ENCODE data around the gene DAZAP1. TPM values are rescaled to one million over a fixed set of nuclear protein-coding genes. Genes with fewer than 3 reads are reported as not detected.

DAZAP1 gene
- total and polyA plus RNA-seq, 8 donors = 21.4 to 124 (median 51.5) TPM

GRCh38 chr19:1446713-1447481 lies 39.5 kb downstream of the DAZAP1 start:
- WGBS, 5 donors = 3 to 11% (median 5%) methylated on average over 20 to 63 of the region's 63 CpGs
- intact Hi-C loops (cut with DNase I; ENCODE audit: low total_unique reads) = no loop called here
- H3K27me3 ChIP-seq = peaks cover 43 to 69% (median 64%) of the 10 kb centered on the region in 3 donors
- H3K4me3 ChIP-seq = peak overlapping the region in 3 of 4 donors; percentile 32 to 54 (median 36)
- H3K36me3 ChIP-seq = peaks cover 8 to 15% (median 14%) of the 10 kb centered on the region in 4 donors
- TF ChIP-seq CTCF (IDR thresholded peaks at IDR 0.05) = no peak
- TF ChIP-seq POLR2A (IDR thresholded peaks at IDR 0.05) = no peak
- no peak for TF ChIP-seq EP300 (IDR thresholded peaks at IDR 0.05)
- no peak for TF ChIP-seq POLR2AphosphoS5 (IDR thresholded peaks at IDR 0.05)
- H3K4me1 ChIP-seq = peaks cover 22 to 42% (median 34%) of the 10 kb centered on the region in 4 donors
- no peak overlapping the region for H3K27ac ChIP-seq
- H3K9me3 ChIP-seq = no peaks in the 10 kb centered on the region
- peak in 1 of 2 donors; percentile 72 for DNase-seq

GRCh38 chr19:1447504-1447903 lies 40.1 kb downstream of the DAZAP1 start:
- intact Hi-C loops (cut with DNase I; ENCODE audit: low total_unique reads) = no loop called here
- Histone ChIP-seq H3K27ac (no peak overlapping the region), H3K27me3 (peaks cover 49 to 75% (median 70%) of the 10 kb centered on the region in 3 donors), H3K36me3 (peaks cover 2 to 9% (median 8%) of the 10 kb centered on the region in 4 donors), H3K4me3 (no peak overlapping the region), H3K9me3 (no peaks in the 10 kb centered on the region), H3K4me1 (peaks cover 22 to 42% (median 35%) of the 10 kb centered on the region in 4 donors)
- WGBS, 5 donors = 7 to 29% (median 18%) methylated on average over 2 to 4 of the region's 4 CpGs
- no peak for DNase-seq
- TF ChIP-seq POLR2AphosphoS5 (IDR thresholded peaks at IDR 0.05) = no peak
- no peak for TF ChIP-seq EP300 (IDR thresholded peaks at IDR 0.05)
- TF ChIP-seq POLR2A (IDR thresholded peaks at IDR 0.05) = no peak
- no peak for TF ChIP-seq CTCF (IDR thresholded peaks at IDR 0.05)

GRCh38 chr19:1447944-1448343 lies 40.6 kb downstream of the DAZAP1 start:
- WGBS, 5 donors = 76 to 85% (median 78%) methylated on average over 9 of the region's 9 CpGs
- Histone ChIP-seq H3K27me3 (peaks cover 53 to 79% (median 75%) of the 10 kb centered on the region in 3 donors), H3K4me1 (peaks cover 22 to 47% (median 37%) of the 10 kb centered on the region in 4 donors), H3K4me3 (no peak overlapping the region), H3K36me3 (peaks cover 0 to 5% (median 4%) of the 10 kb centered on the region in 4 donors), H3K27ac (no peak overlapping the region), H3K9me3 (no peaks in the 10 kb centered on the region)
- intact Hi-C loops (cut with DNase I; ENCODE audit: low total_unique reads) = no loop called here
- TF ChIP-seq CTCF (IDR thresholded peaks at IDR 0.05) (no peak), EP300 (IDR thresholded peaks at IDR 0.05) (no peak), POLR2AphosphoS5 (IDR thresholded peaks at IDR 0.05) (no peak), POLR2A (IDR thresholded peaks at IDR 0.05) (no peak)
- no peak for DNase-seq

GRCh38 chr19:1449467-1450442 lies 42.4 kb downstream of the DAZAP1 start, which contains the start of gene APC2:
Gene APC2 (plus strand): TSS chr19:1450121. CDS start chr19:1453002, 2,881 bp downstream.
- no peak within 1 kb of the TSS for H3K27ac ChIP-seq
- H3K4me1 ChIP-seq = peaks cover 32 to 61% (median 45%) of the 10 kb centered on the region in 4 donors
- H3K4me3 ChIP-seq = peak within 1 kb of the TSS in 1 of 4 donors; percentile 9
- DNase-seq = peak in 1 of 2 donors; percentile 80
- no peak for TF ChIP-seq POLR2AphosphoS5 (IDR thresholded peaks at IDR 0.05)
- TF ChIP-seq EP300 (IDR thresholded peaks at IDR 0.05) = no peak
- TF ChIP-seq POLR2A (IDR thresholded peaks at IDR 0.05) = no peak
- H3K9me3 ChIP-seq = no peaks in the 10 kb centered on the region
- no peaks in the 10 kb centered on the region for H3K36me3 ChIP-seq
- WGBS, 5 donors = 3 to 7% (median 6%) methylated on average over 20 to 74 of the region's 74 CpGs
- intact Hi-C loops (cut with DNase I; ENCODE audit: low total_unique reads) = no loop called here
- H3K27me3 ChIP-seq = peaks cover 62 to 98% (median 89%) of the 10 kb centered on the region in 3 donors
